Keratinocyte (primary cell): Measurements from ENCODE around the gene PTK6. TPM values are rescaled to one million over a fixed set of nuclear protein-coding genes. Genes with fewer than 3 reads are reported as not detected.

Source experiments
- DNase-seq: peaks from one replicate; pipeline ENCODE4 v3.0.0-alpha.2; 2011; ENCODE audit warnings: low read depth, missing footprints, low spot score
- FAIRE-seq: peaks from 2 replicates; lab custom pipeline; 2011; peaks lifted over from hg19 to GRCh38; lab: Jason Lieb, UNC
- H2AFZ ChIP-seq: 2 replicates; pipeline ENCODE4 v1.6.0; 2012; ENCODE audit warnings: low read length, control low read depth, inconsistent platforms; ENCODE audit not compliant: control insufficient read depth
- H3K27ac ChIP-seq: 2 replicates; pipeline ENCODE4 v1.5.1; 2011; ENCODE audit warnings: low read length; ENCODE audit not compliant: control insufficient read depth, insufficient read depth
- H3K27me3 ChIP-seq: 3 replicates; pipeline ENCODE4 v1.6.0; 2011; ENCODE audit warnings: low read length; ENCODE audit not compliant: control insufficient read depth, insufficient read depth; ENCODE audit errors: extremely low read depth
- H3K36me3 ChIP-seq, 2 experiments: 2 replicates in 1 of 2; 3 replicates in 1 of 2; pipeline ENCODE4 v1.5.1; 2011; ENCODE audit warnings: low read length in 2 of 2, mild to moderate bottlenecking in 1 of 2; ENCODE audit not compliant: control insufficient read depth in 2 of 2, insufficient read depth in 2 of 2; ENCODE audit errors: extremely low read depth in 1 of 2
- H3K4me1 ChIP-seq: 3 replicates; pipeline ENCODE4 v1.5.1; 2011; ENCODE audit warnings: low read length; ENCODE audit not compliant: control insufficient read depth, insufficient read depth; ENCODE audit errors: extremely low read depth
- H3K4me2 ChIP-seq: 3 replicates; pipeline ENCODE4 v1.6.0; 2011; ENCODE audit warnings: low read depth, low read length; ENCODE audit not compliant: control insufficient read depth, insufficient read depth; ENCODE audit errors: extremely low read depth
- H3K4me3 ChIP-seq, 3 experiments: fragments of 200-600 bp in 1 of 3; sonication (generic) in 1 of 3; 2 replicates in 2 of 3; 3 replicates in 1 of 3; pipeline ENCODE4 v1.5.1; 2011 to 2016; ENCODE audit warnings: low read length in 3 of 3, mild to moderate bottlenecking in 3 of 3, control low read depth in 2 of 3, inconsistent platforms in 1 of 3, low read depth in 1 of 3, mixed read lengths in 1 of 3, mixed run types in 1 of 3, moderate library complexity in 1 of 3; ENCODE audit not compliant: control insufficient read depth in 2 of 3, insufficient read depth in 2 of 3; ENCODE audit errors: extremely low read depth in 1 of 3
- H3K79me2 ChIP-seq: 2 replicates; pipeline ENCODE4 v1.6.0; 2012; ENCODE audit warnings: low read length; ENCODE audit not compliant: control insufficient read depth, insufficient read depth
- H3K9ac ChIP-seq: 3 replicates; pipeline ENCODE4 v1.6.0; 2011; ENCODE audit warnings: low read length; ENCODE audit not compliant: control insufficient read depth, insufficient read depth; ENCODE audit errors: extremely low read depth
- H3K9me1 ChIP-seq: 3 replicates; pipeline ENCODE4 v1.6.0; 2011; ENCODE audit warnings: low read length; ENCODE audit not compliant: control insufficient read depth, insufficient read depth; ENCODE audit errors: extremely low read depth
- H3K9me3 ChIP-seq: 2 replicates; pipeline ENCODE4 v1.5.1; 2012; ENCODE audit warnings: low read depth, low read length; ENCODE audit not compliant: control insufficient read depth
- H4K20me1 ChIP-seq: 3 replicates; pipeline ENCODE4 v1.6.0; 2011; ENCODE audit warnings: low read length; ENCODE audit not compliant: control insufficient read depth, insufficient read depth; ENCODE audit errors: extremely low read depth
- EZH2 ChIP-seq: IDR thresholded peaks from one replicate; pipeline ENCODE4 v1.6.1; 2012; ENCODE audit warnings: inconsistent platforms, mild to moderate bottlenecking, low read length, moderate library complexity
- dilution Hi-C: fragments of 300-500 bp; cut with MboI; formaldehyde crosslinking; loops from one replicate; pipeline ENCODE4 v1.7.0; 2020; ENCODE audit warnings: low sequenced_read_pairs; ENCODE audit not compliant: extremely low pct_ligation_motif_present
- polyA plus RNA-seq, 5 experiments: library from polyadenylated mRNA; depleted of rRNA in 3 of 5; stranded (reverse) in 3 of 5; stranded (forward) in 1 of 5; unstranded in 1 of 5; fragments of >200 nt; gene quantifications; 1 replicate in 1 of 5; 2 replicates in 3 of 5; 3 replicates in 1 of 5; pipeline versions ENCODE4 v1.2.1 to v1.2.3, GENCODE V29; 2011 to 2012; ENCODE audit warnings: missing spikeins in 2 of 5, low read depth in 1 of 5, low replicate concordance in 1 of 5
- TF ChIP-seq, protein P1 (sequence below), 3 experiments: IDR thresholded peaks in 1 of 3; conservative IDR thresholded peaks in 1 of 3; optimal IDR thresholded peaks in 1 of 3; 2 replicates in 2 of 3; 3 replicates in 1 of 3; pipeline versions ENCODE3 to v1.5.1; 2011; ENCODE audit warnings: low read length in 3 of 3, mild to moderate bottlenecking in 3 of 3, moderate library complexity in 2 of 3, control low read depth in 1 of 3, inconsistent platforms in 1 of 3; ENCODE audit not compliant: insufficient read depth in 2 of 3; ENCODE audit errors: extremely low read depth in 1 of 3

PTK6 gene
- polyA plus RNA-seq, 1 donor (not counting 4 experiments of a cell fraction or from before 2014, with no cell fraction given) = 28.5 TPM

DNA sequence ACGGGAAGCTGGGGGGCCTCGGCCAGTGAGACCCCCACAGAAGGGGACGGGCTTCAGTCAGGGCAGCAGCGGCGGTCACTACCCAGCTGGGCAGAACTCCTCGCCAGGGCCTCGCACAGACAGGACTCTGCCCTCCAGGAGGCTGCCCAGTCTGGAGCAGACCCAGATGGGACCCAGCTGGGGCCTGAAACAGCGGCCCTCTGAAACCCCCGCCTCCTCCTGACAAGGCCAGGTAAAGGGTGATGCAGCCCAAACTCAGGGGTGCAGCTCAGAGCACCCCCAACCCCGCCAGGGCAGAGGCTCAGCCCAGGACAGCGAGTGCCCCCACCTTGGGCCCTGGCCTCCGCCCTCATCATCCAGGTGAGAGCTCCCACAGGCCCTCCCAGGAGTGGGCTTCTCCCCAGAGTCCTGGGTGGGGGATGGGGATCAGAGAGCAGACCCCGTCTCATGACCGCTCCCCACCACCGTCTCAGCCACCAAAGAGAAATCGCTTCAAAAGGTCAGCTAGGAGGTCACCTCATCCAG is 40.5 kb downstream of the PTK6 start:
- Histone ChIP-seq H3K4me2 (no peak overlapping the region), H3K27ac (no peak overlapping the region), H3K4me1 (peaks cover 2% of the 10 kb centered on the region), H3K9me3 (no peaks in the 10 kb centered on the region), H3K36me3 (no peaks in the 10 kb centered on the region), H3K9ac (no peak overlapping the region), H2AFZ (no peak overlapping the region), H3K4me3 (no peak overlapping the region), H3K79me2 (no peaks in the 10 kb centered on the region), H4K20me1 (no peaks in the 10 kb centered on the region), H3K27me3 (peaks cover 44% of the 10 kb centered on the region), H3K9me1 (no peaks in the 10 kb centered on the region)
- dilution Hi-C loops = no loop called here
- DNase-seq (no peak), FAIRE-seq (no peak)
- TF ChIP-seq EZH2 = no peak
- TF ChIP-seq, protein P1, sequence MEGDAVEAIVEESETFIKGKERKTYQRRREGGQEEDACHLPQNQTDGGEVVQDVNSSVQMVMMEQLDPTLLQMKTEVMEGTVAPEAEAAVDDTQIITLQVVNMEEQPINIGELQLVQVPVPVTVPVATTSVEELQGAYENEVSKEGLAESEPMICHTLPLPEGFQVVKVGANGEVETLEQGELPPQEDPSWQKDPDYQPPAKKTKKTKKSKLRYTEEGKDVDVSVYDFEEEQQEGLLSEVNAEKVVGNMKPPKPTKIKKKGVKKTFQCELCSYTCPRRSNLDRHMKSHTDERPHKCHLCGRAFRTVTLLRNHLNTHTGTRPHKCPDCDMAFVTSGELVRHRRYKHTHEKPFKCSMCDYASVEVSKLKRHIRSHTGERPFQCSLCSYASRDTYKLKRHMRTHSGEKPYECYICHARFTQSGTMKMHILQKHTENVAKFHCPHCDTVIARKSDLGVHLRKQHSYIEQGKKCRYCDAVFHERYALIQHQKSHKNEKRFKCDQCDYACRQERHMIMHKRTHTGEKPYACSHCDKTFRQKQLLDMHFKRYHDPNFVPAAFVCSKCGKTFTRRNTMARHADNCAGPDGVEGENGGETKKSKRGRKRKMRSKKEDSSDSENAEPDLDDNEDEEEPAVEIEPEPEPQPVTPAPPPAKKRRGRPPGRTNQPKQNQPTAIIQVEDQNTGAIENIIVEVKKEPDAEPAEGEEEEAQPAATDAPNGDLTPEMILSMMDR (optimal IDR thresholded peaks at IDR 0.05 in 1 of 3, IDR thresholded peaks at IDR 0.05 in 1 of 3, conservative IDR thresholded peaks at IDR 0.05 in 1 of 3; ENCODE audit: extremely low read depth in 1 of 3, insufficient read depth in 2 of 3, low read length in 3 of 3) = no peak

DNA sequence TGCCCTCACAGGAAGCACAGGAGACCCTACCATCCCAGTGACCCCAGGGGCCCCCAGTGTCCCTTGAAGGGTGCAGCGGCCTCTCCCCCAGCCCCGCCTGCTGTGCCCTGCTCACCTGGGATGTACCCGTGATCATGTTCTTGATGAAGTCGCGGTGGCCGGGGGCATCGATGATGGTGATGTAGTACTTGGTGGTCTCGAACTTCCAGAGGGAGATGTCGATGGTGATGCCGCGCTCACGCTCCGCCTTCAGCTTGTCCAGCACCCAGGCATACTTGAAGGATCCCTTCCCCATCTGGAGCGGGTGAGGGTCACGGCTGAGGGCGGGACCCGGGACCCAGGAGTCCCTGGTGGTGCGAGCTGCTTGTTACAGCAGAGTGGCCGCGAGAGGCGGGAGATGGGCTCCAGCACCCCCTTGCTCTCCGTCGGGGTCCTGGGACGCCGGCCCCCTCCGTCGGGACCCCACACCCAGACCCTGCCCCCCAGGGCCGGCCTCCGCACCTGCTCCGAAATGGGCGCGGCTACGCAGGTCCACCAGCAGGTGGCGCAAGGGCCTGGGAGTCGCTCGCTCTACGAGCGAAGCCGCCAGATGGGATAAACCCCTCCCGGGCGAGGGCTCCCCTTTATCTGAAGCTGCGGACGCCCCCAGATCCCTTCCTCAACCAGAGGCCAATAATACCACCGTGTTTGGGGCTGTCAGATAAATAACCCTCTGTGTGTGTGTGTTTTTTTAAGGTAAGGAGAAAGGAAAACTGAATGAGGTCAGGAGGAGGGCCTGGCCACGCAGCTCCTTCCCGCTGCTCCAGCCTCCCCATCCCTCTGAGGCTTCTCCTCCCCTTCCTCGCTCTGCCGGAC is 41.2 kb downstream of the PTK6 start:
- Histone ChIP-seq H4K20me1 (no peaks in the 10 kb centered on the region), H3K4me2 (peak overlapping the region; percentile 78), H3K4me3 (peak overlapping the region in 2 of 3 experiments; percentile 49 to 57), H3K9ac (no peak overlapping the region), H3K36me3 (no peaks in the 10 kb centered on the region), H3K27ac (no peak overlapping the region), H3K9me1 (no peaks in the 10 kb centered on the region), H2AFZ (no peak overlapping the region), H3K9me3 (no peaks in the 10 kb centered on the region), H3K27me3 (peaks cover 41% of the 10 kb centered on the region), H3K79me2 (no peaks in the 10 kb centered on the region), H3K4me1 (peaks cover 2% of the 10 kb centered on the region)
- no peak for DNase-seq
- dilution Hi-C loops = no loop called here
- no peak for FAIRE-seq
- TF ChIP-seq EZH2 = no peak
- TF ChIP-seq, protein P1 (optimal IDR thresholded peaks at IDR 0.05 in 1 of 3, IDR thresholded peaks at IDR 0.05 in 1 of 3, conservative IDR thresholded peaks at IDR 0.05 in 1 of 3; ENCODE audit: extremely low read depth in 1 of 3, insufficient read depth in 2 of 3, low read length in 3 of 3) = peak; percentile 70 to 98 (median 82)
